GM06990 (cell line): ENCODE results near the gene COMMD9.
A peak's percentile ranks its signal among the peaks of the same experiment; 100 is the strongest.

Experiments
- DNase-seq: peaks from one replicate; pipeline ENCODE4 v3.0.0-alpha.2; 2011; ENCODE audit not compliant: insufficient read length; ENCODE audit errors: extremely low read depth
- H3K27me3 ChIP-seq: replicated peaks from 2 replicates; pipeline ENCODE4 v1.6.0; 2011; ENCODE audit warnings: low read length; ENCODE audit not compliant: control insufficient read depth, insufficient read depth
- H3K36me3 ChIP-seq: 2 replicates; pipeline ENCODE4 v1.5.1; 2011; ENCODE audit warnings: low read length; ENCODE audit not compliant: control insufficient read depth, insufficient read depth
- H3K4me3 ChIP-seq: replicated peaks from 2 replicates; pipeline ENCODE4 v1.5.1; 2011; ENCODE audit warnings: low read depth, mild to moderate bottlenecking, control low read depth, low read length
- CTCF ChIP-seq: IDR thresholded peaks from 2 replicates; pipeline ENCODE4 v1.5.1; 2011; ENCODE audit warnings: low read length, control low read depth, mild to moderate bottlenecking, inconsistent platforms; ENCODE audit not compliant: insufficient read depth, poor library complexity, severe bottlenecking

COMMD9 gene

GRCh38 chr11:36289226-36289852, at the start of gene COMMD9:
TSS of gene COMMD9 (minus strand) at chr11:36289424. CDS start at chr11:36289412, 12 bp downstream.
- DNase-seq = peak; percentile 90
- Histone ChIP-seq H3K36me3 (no peaks in the 10 kb centered on the region), H3K4me3 (peak within 1 kb of the TSS; percentile 78), H3K27me3 (no peaks in the 10 kb centered on the region)
- no peak for TF ChIP-seq CTCF

GRCh38 chr11:36333897-36334296, 44.7 kb upstream of the COMMD9 start:
- no peaks in the 10 kb centered on the region for H3K36me3 ChIP-seq
- no peak overlapping the region for H3K4me3 ChIP-seq
- no peak for DNase-seq
- H3K27me3 ChIP-seq = no peaks in the 10 kb centered on the region; the same call in none of the 2 replicates
- TF ChIP-seq CTCF = no peak

GRCh38 chr11:36333468-36333867, 44.2 kb upstream of the COMMD9 start:
- DNase-seq = no peak
- TF ChIP-seq CTCF = no peak
- Histone ChIP-seq H3K4me3 (no peak overlapping the region), H3K27me3 (no peaks in the 10 kb centered on the region; the same call in none of the 2 replicates), H3K36me3 (no peaks in the 10 kb centered on the region)

GRCh38 chr11:36330411-36330810, 41.2 kb upstream of the COMMD9 start:
- DNase-seq = no peak
- no peaks in the 10 kb centered on the region; the same call in none of the 2 replicates for H3K27me3 ChIP-seq
- H3K36me3 ChIP-seq = no peaks in the 10 kb centered on the region
- TF ChIP-seq CTCF = no peak
- H3K4me3 ChIP-seq = no peak overlapping the region

- no peaks in the 10 kb centered on the region; the same call in none of the 2 replicates for H3K27me3 ChIP-seq
- H3K36me3 ChIP-seq = no peaks in the 10 kb centered on the region
- H3K4me3 ChIP-seq = no peak overlapping the region
- TF ChIP-seq CTCF = no peak
- DNase-seq = no peak
Measured at GRCh38 chr11:36328966-36329673, 39.9 kb upstream of the COMMD9 start.
